Transverse colon (tissue), 4 donors: ENCODE data around the gene UBQLN4. TPM values are rescaled to one million over a fixed set of nuclear protein-coding genes. Genes with fewer than 3 reads are reported as not detected.
A peak's percentile ranks its signal among the peaks of the same experiment; 100 is the strongest.

Experiments used
- DNase-seq: peaks from one replicate; pipeline ENCODE4 v3.0.0-alpha.2; 2019
- H3K27ac ChIP-seq, 4 donors: fragments of 200-600 bp; sonication (generic); 2 replicates each; pipeline ENCODE4 v1.5.1; 2016 to 2018; ENCODE audit warnings: inconsistent platforms in 4 of 4
- H3K27me3 ChIP-seq: fragments of 200-600 bp; sonication (generic); 2 replicates; pipeline ENCODE4 v1.5.1; 2017; ENCODE audit warnings: inconsistent platforms
- H3K36me3 ChIP-seq, 4 donors: fragments of 200-600 bp; sonication (generic); 2 replicates each; pipeline ENCODE4 v1.5.1; 2017 to 2019; ENCODE audit warnings: inconsistent platforms in 4 of 4
- H3K4me1 ChIP-seq, 4 donors: fragments of 200-600 bp; sonication (generic); 2 replicates each; pipeline ENCODE4 v1.5.1; 2017 to 2020; ENCODE audit warnings: inconsistent platforms in 4 of 4
- H3K4me3 ChIP-seq, 4 donors: fragments of 200-600 bp; sonication (generic); 1 replicate in 1 of 4; 2 replicates in 3 of 4; pipeline versions ENCODE4 v1.5.1 to v1.6.1; 2017 to 2019; ENCODE audit warnings: inconsistent platforms in 4 of 4
- H3K9me3 ChIP-seq, 2 donors: fragments of 200-600 bp; sonication (generic); 2 replicates each; pipeline ENCODE4 v1.5.1; 2017 to 2019; ENCODE audit warnings: inconsistent platforms in 2 of 2
- CTCF ChIP-seq, 5 experiments: fragments of 200-600 bp in 3 of 5; fragments of 450-650 bp in 2 of 5; sonication (generic) in 3 of 5; IDR thresholded peaks; 1 replicate in 2 of 5; 2 replicates in 3 of 5; pipeline ENCODE4 v1.5.1; 2016 to 2017; ENCODE audit warnings: antibody characterized with exemption in 5 of 5, inconsistent platforms in 3 of 5, mild to moderate bottlenecking in 2 of 5, moderate library complexity in 1 of 5
- EP300 ChIP-seq: sonication (generic); formaldehyde crosslinking; IDR thresholded peaks from one replicate; pipeline ENCODE4 v1.6.1; 2017; ENCODE audit warnings: antibody characterized with exemption, low read depth
- POLR2A ChIP-seq: fragments of 450-650 bp; IDR thresholded peaks from one replicate; pipeline ENCODE4 v1.6.1; 2016; ENCODE audit warnings: antibody characterized with exemption, mild to moderate bottlenecking, moderate library complexity
- POLR2AphosphoS5 ChIP-seq, 3 donors: sonication (generic); formaldehyde crosslinking; IDR thresholded peaks; one replicate each; pipeline ENCODE4 v1.6.1; 2016; ENCODE audit warnings: antibody characterized with exemption in 3 of 3
- WGBS, 2 donors: methylation state at CpG; one replicate each; pipeline ENCODE4 v1.1.5; 2018; ENCODE audit warnings: low coverage in 1 of 2; 5-methylcytosine and 5-hydroxymethylcytosine counted together
- in situ Hi-C, 4 donors: fragments of 200-750 bp; cut with MboI; loops; one replicate each; pipeline versions ENCODE4 v1.15.0 to v1.15.1; 2017; ENCODE audit warnings: low sequenced_read_pairs in 3 of 4, low pct_ligation_motif_present in 1 of 4, low pct_unique_long_range_greater_than_20kb in 1 of 4
- intact Hi-C: fragments of 100-400 bp; cut with DNase I; formaldehyde crosslinking; loops from one replicate; pipeline ENCODE4 v1.15.1; 2023; ENCODE audit warnings: low total_unique reads
- total RNA-seq, 4 donors: library from RNA; depleted of rRNA; stranded (reverse); fragments of >200 nt; gene quantifications; one replicate each; pipeline ENCODE4 v1.1.0, GENCODE V29; 2016

UBQLN4 gene
- total RNA-seq, 4 donors from 2014 or later, result 7.9 to 21.3 (median 16.1) TPM

- no peaks in the 10 kb centered on the region for H3K27me3 ChIP-seq
- peaks cover 0 to 28% (median 11%) of the 10 kb centered on the region in 4 donors for H3K4me1 ChIP-seq
- H3K27ac ChIP-seq, result no peak overlapping the region
- TF ChIP-seq POLR2A (no peak), CTCF (IDR thresholded peaks at IDR 0.05) (no peak), EP300 (no peak), POLR2AphosphoS5 (IDR thresholded peaks at IDR 0.05) (no peak)
- in situ Hi-C loops, result no loop called here
- H3K36me3 ChIP-seq, result peaks cover 0 to 34% (median 13%) of the 10 kb centered on the region in 4 donors
- WGBS, 2 donors, result 78 to 100% methylated on average over 1 to 7 of the region's 7 CpGs
- no peak for DNase-seq
- no peak overlapping the region for H3K4me3 ChIP-seq
- intact Hi-C loops, result no loop called here
- no peaks in the 10 kb centered on the region for H3K9me3 ChIP-seq
Measured at GRCh38 chr1:156006666-156007376, 46.8 kb downstream of the UBQLN4 start.

GRCh38 chr1:156004843-156005584 is 48.6 kb downstream of the UBQLN4 start:
- Histone ChIP-seq H3K36me3 (peaks cover 0 to 16% (median 5%) of the 10 kb centered on the region in 4 donors), H3K4me3 (no peak overlapping the region), H3K27ac (peak overlapping the region; percentile 60 to 76 (median 64)), H3K9me3 (no peaks in the 10 kb centered on the region), H3K4me1 (peaks cover 0 to 40% (median 21%) of the 10 kb centered on the region in 4 donors), H3K27me3 (no peaks in the 10 kb centered on the region)
- in situ Hi-C loops, result no loop called here
- WGBS, 2 donors, result 44 to 70% methylated on average over 2 to 4 of the region's 4 CpGs
- TF ChIP-seq EP300 (no peak), POLR2A (no peak), CTCF (IDR thresholded peaks at IDR 0.05) (no peak)
- peak; percentile 53 for DNase-seq
- intact Hi-C loops, result no loop called here

GRCh38 chr1:156003923-156004188 is 49.7 kb downstream of the UBQLN4 start:
- Histone ChIP-seq H3K9me3 (no peaks in the 10 kb centered on the region), H3K36me3 (peaks cover 0 to 6% (median 2%) of the 10 kb centered on the region in 4 donors), H3K4me1 (peaks cover 0 to 40% (median 21%) of the 10 kb centered on the region in 4 donors), H3K27ac (peak overlapping the region; percentile 79 to 89 (median 87)), H3K4me3 (peak overlapping the region in 3 of 4 donors; percentile 12 to 46 (median 33)), H3K27me3 (no peaks in the 10 kb centered on the region)
- no peak for DNase-seq
- intact Hi-C loops, result no loop called here
- in situ Hi-C loops, result no loop called here
- TF ChIP-seq CTCF (IDR thresholded peaks at IDR 0.05) (no peak), EP300 (no peak), POLR2A (no peak), POLR2AphosphoS5 (IDR thresholded peaks at IDR 0.05) (no peak)
- WGBS, 2 donors, result 36% methylated on average over 2 of the region's 2 CpGs; no CpG with 5 or more reads in 1 of the 2 donors

GRCh38 chr1:156002188-156002911 is 51.2 kb downstream of the UBQLN4 start:
- Histone ChIP-seq H3K27me3 (no peaks in the 10 kb centered on the region), H3K4me3 (peak overlapping the region in 3 of 4 donors; percentile 33 to 46 (median 40)), H3K4me1 (peaks cover 0 to 40% (median 21%) of the 10 kb centered on the region in 4 donors), H3K27ac (peak overlapping the region; percentile 79 to 89 (median 87)), H3K36me3 (no peaks in the 10 kb centered on the region), H3K9me3 (no peaks in the 10 kb centered on the region)
- in situ Hi-C loops (no loop called here), intact Hi-C loops (no loop called here)
- peak; percentile 35 for DNase-seq
- WGBS, 2 donors, result 41% methylated on average over 3 of the region's 3 CpGs; no CpG with 5 or more reads in 1 of the 2 donors
- TF ChIP-seq POLR2A (no peak), CTCF (IDR thresholded peaks at IDR 0.05) (no peak), POLR2AphosphoS5 (IDR thresholded peaks at IDR 0.05) (no peak), EP300 (no peak)
